Measurements from ENCODE around the gene AXIN2.

DNA sequence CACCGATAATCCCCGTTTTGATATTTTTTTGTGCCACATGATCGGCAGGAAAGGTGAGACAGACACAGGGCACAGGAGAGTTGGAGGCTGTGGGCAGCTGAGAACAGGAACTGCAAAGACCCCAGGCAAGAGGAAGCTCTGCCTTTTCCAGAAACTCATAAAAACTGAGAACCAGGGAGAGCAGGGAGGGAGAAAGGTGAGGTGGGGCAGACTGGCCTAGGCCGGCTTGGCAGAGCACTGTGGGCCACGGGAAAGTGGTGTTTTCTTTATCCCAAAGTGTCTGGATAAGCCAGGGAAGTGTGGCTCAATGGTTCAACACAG is 11.8 kb upstream of the AXIN2 start:
- TF ChIP-seq, protein P1, sequence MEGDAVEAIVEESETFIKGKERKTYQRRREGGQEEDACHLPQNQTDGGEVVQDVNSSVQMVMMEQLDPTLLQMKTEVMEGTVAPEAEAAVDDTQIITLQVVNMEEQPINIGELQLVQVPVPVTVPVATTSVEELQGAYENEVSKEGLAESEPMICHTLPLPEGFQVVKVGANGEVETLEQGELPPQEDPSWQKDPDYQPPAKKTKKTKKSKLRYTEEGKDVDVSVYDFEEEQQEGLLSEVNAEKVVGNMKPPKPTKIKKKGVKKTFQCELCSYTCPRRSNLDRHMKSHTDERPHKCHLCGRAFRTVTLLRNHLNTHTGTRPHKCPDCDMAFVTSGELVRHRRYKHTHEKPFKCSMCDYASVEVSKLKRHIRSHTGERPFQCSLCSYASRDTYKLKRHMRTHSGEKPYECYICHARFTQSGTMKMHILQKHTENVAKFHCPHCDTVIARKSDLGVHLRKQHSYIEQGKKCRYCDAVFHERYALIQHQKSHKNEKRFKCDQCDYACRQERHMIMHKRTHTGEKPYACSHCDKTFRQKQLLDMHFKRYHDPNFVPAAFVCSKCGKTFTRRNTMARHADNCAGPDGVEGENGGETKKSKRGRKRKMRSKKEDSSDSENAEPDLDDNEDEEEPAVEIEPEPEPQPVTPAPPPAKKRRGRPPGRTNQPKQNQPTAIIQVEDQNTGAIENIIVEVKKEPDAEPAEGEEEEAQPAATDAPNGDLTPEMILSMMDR (conservative IDR thresholded peaks at IDR 0.05; ENCODE audit: low read length) = no peak
- TF ChIP-seq EZH2phosphoT487 (IDR thresholded peaks at IDR 0.05; ENCODE audit: borderline replicate concordance) = no peak
